IMR-90 (cell line): Measurements from ENCODE around the gene EFNA5. TPM values are rescaled to one million over a fixed set of nuclear protein-coding genes. Genes with fewer than 3 reads are reported as not detected.

ENCODE experiments used
- ATAC-seq: fragments of 200-7000 bp; cut with Tn5 transposase; 2 replicates; pipeline ENCODE4 v1.9.1; 2020; ENCODE audit warnings: low read depth, mild to moderate bottlenecking, moderate library complexity
- BruUV-seq: library from RNA; stranded (reverse); fragments of 400-500 nt; replicated peaks from 2 replicates; lab custom pipeline; 2021; lab: Mats Ljungman, UMichigan
- CTCF ChIA-PET: fragments of 300-600 bp; formaldehyde crosslinking; extraction: SDS; loops from one replicate; lab custom pipeline; 2021; ENCODE audit warnings: antibody characterized with exemption; lab: Yijun Ruan, JAX
- POLR2A ChIA-PET: fragments of 300-600 bp; sonication (Branson Sonifier 250); formaldehyde crosslinking; loops from one replicate; lab custom pipeline; 2022; ENCODE audit warnings: antibody characterized with exemption; ENCODE audit not compliant: unreplicated experiment; lab: Charles Lee
- DNase-seq: peaks from one replicate; pipeline ENCODE4 v3.0.0; 2013
- H2AFZ ChIP-seq: replicated peaks from 2 replicates; pipeline ENCODE3; 2013; ENCODE audit warnings: low read length, mild to moderate bottlenecking; ENCODE audit not compliant: poor library complexity
- H2AK5ac ChIP-seq: 2 replicates; pipeline ENCODE4 v1.6.1; 2013; ENCODE audit warnings: low read depth, low read length, inconsistent platforms
- H2AK9ac ChIP-seq: replicated peaks from 2 replicates; pipeline ENCODE3; 2013; ENCODE audit warnings: mild to moderate bottlenecking, low read depth, low read length, moderate library complexity; ENCODE audit not compliant: poor library complexity
- H2BK120ac ChIP-seq: 2 replicates; pipeline ENCODE4 v1.6.1; 2013; ENCODE audit warnings: low read depth, low read length, inconsistent platforms
- H2BK15ac ChIP-seq: 3 replicates; pipeline ENCODE4 v1.6.1; 2013; ENCODE audit warnings: low read depth, low read length, inconsistent platforms
- H2BK20ac ChIP-seq: 2 replicates; pipeline ENCODE4 v1.6.1; 2013; ENCODE audit warnings: low read depth, mild to moderate bottlenecking, inconsistent platforms, low read length, moderate library complexity
- H2BK5ac ChIP-seq: 2 replicates; pipeline ENCODE4 v1.6.1; 2013; ENCODE audit warnings: mild to moderate bottlenecking, low read depth, low read length, inconsistent platforms; ENCODE audit not compliant: poor library complexity, severe bottlenecking
- H3K14ac ChIP-seq: replicated peaks from 2 replicates; pipeline ENCODE4 v1.6.1; 2013; ENCODE audit warnings: low read depth, low read length, inconsistent platforms
- H3K18ac ChIP-seq: 2 replicates; pipeline ENCODE4 v1.6.1; 2013; ENCODE audit warnings: low read depth, low read length, control low read depth
- H3K23ac ChIP-seq: 2 replicates; pipeline ENCODE4 v1.6.1; 2013; ENCODE audit warnings: low read depth, low read length, inconsistent platforms
- H3K27ac ChIP-seq: 2 replicates; pipeline ENCODE4 v1.5.1; 2013; ENCODE audit warnings: mild to moderate bottlenecking, control low read depth, low read length; ENCODE audit not compliant: insufficient read depth
- H3K27me3 ChIP-seq: 2 replicates; pipeline ENCODE4 v1.6.1; 2013; ENCODE audit warnings: low read length; ENCODE audit not compliant: control insufficient read depth, insufficient read depth
- H3K36me3 ChIP-seq: 2 replicates; pipeline ENCODE4 v1.6.1; 2013; ENCODE audit warnings: low read length, mixed read lengths; ENCODE audit not compliant: control insufficient read depth, insufficient read depth
- H3K4ac ChIP-seq: 2 replicates; pipeline ENCODE4 v1.6.1; 2013; ENCODE audit warnings: low read depth, low read length, inconsistent platforms
- H3K4me1 ChIP-seq: 2 replicates; pipeline ENCODE4 v1.6.1; 2013; ENCODE audit warnings: low read length, mixed read lengths; ENCODE audit not compliant: control insufficient read depth, insufficient read depth
- H3K4me2 ChIP-seq: 2 replicates; pipeline ENCODE4 v1.6.1; 2013; ENCODE audit warnings: low read depth, mild to moderate bottlenecking, control low read depth, low read length, moderate library complexity
- H3K4me3 ChIP-seq: 2 replicates; pipeline ENCODE4 v1.5.1; 2013; ENCODE audit warnings: low read depth, mild to moderate bottlenecking, control low read depth, low read length, moderate library complexity; ENCODE audit not compliant: insufficient read depth
- H3K56ac ChIP-seq: 2 replicates; pipeline ENCODE4 v1.6.1; 2013; ENCODE audit warnings: low read length, inconsistent platforms; ENCODE audit not compliant: insufficient read depth; ENCODE audit errors: extremely low read depth
- H3K79me1 ChIP-seq, 2 experiments: 2 replicates each; pipeline ENCODE4 v1.6.1; 2013; ENCODE audit warnings: low read length in 2 of 2, inconsistent platforms in 1 of 2, low read depth in 1 of 2
- H3K9ac ChIP-seq: 2 replicates; pipeline ENCODE4 v1.6.1; 2013; ENCODE audit warnings: low read depth, low read length, control low read depth
- H3K9me1 ChIP-seq: 2 replicates; pipeline ENCODE4 v1.6.1; 2013; ENCODE audit warnings: low read length, inconsistent platforms; ENCODE audit not compliant: insufficient read depth
- H3K9me3 ChIP-seq: 2 replicates; pipeline ENCODE4 v1.6.1; 2013; ENCODE audit warnings: low read length; ENCODE audit not compliant: control insufficient read depth, insufficient read depth
- H4K20me1 ChIP-seq: 2 replicates; pipeline ENCODE4 v1.6.1; 2013; ENCODE audit warnings: low read length, inconsistent platforms; ENCODE audit not compliant: insufficient read depth
- H4K5ac ChIP-seq: 2 replicates; pipeline ENCODE4 v1.6.1; 2013; ENCODE audit warnings: mild to moderate bottlenecking, low read depth, low read length, control low read depth
- H4K8ac ChIP-seq, 2 experiments: 2 replicates each; pipeline ENCODE4 v1.6.1; 2013; ENCODE audit warnings: low read depth in 2 of 2, low read length in 2 of 2, control low read depth in 1 of 2, inconsistent platforms in 1 of 2
- H4K91ac ChIP-seq: 2 replicates; pipeline ENCODE4 v1.6.1; 2013; ENCODE audit warnings: low read depth, low read length, inconsistent platforms; ENCODE audit not compliant: insufficient read depth
- CEBPB ChIP-seq: IDR thresholded peaks from 2 replicates; pipeline ENCODE4 v1.6.1; 2012; ENCODE audit warnings: low read depth, low read length, improper control_type of control experiment
- MAFK ChIP-seq: IDR thresholded peaks from 2 replicates; pipeline ENCODE4 v1.6.1; 2012; ENCODE audit warnings: low read depth, low read length, improper control_type of control experiment
- WGBS, 2 experiments: methylation state at CpG; one replicate each; pipeline versions ENCODE4 v1.1.5 to v1.1.7; 2013; ENCODE audit warnings: missing lambda C conversion rate in 2 of 2; ENCODE audit not compliant: insufficient read length in 1 of 2; ENCODE audit errors: extremely low coverage in 2 of 2; 5-methylcytosine and 5-hydroxymethylcytosine counted together
- dilution Hi-C: fragments of 300-500 bp; cut with HindIII; formaldehyde crosslinking; loops from one replicate; pipeline ENCODE4 v1.14.3; 2018; ENCODE audit warnings: low sequenced_read_pairs; ENCODE audit not compliant: unreplicated experiment
- in situ Hi-C: fragments of 300-500 bp; cut with MboI; formaldehyde crosslinking; loops from 3 replicates; pipeline ENCODE4 v1.14.3; 2019; ENCODE audit warnings: low sequenced_read_pairs, inconsistent platforms, mixed read lengths
- intact Hi-C: fragments of 100-400 bp; cut with micrococcal nuclease; formaldehyde crosslinking; loops from 2 replicates; pipeline ENCODE4 v1.10.0; 2022
- polyA plus RNA-seq, 3 experiments: library from polyadenylated mRNA; depleted of rRNA; stranded (reverse); fragments of >200 nt; gene quantifications; 2 replicates each; pipeline ENCODE4 v1.2.3, GENCODE V29; 2012; ENCODE audit warnings: low replicate concordance in 1 of 3
- total RNA-seq: library from RNA; depleted of rRNA; stranded (reverse); fragments of >200 nt; gene quantifications from 2 replicates; pipeline ENCODE4 v1.2.3, GENCODE V29; 2012

EFNA5 gene
- total and polyA plus RNA-seq, 2 of the 4 experiments (the other 2 are of a cell fraction): 1.5 to 1.6 TPM

- H3K36me3 ChIP-seq: no peaks in the 10 kb centered on the region
- BruUV-seq: no TSS peak
- no peak overlapping the region for H2BK120ac ChIP-seq
- peaks cover 6% of the 10 kb centered on the region for H3K4me1 ChIP-seq
- H3K27ac ChIP-seq: no peak overlapping the region
- H2BK15ac ChIP-seq: 0 out of 3 replicates have a peak overlapping the region, but pooled peaks have one; percentile 15
- H2BK5ac ChIP-seq: no peak overlapping the region
- no peak overlapping the region for H3K4me2 ChIP-seq
- dilution Hi-C loops: no loop called here
- peak; percentile 36 for DNase-seq
- peak; percentile 62 for ATAC-seq
- POLR2A ChIA-PET: no interaction called here
- no peak overlapping the region for H3K23ac ChIP-seq
- peaks cover 4% of the 10 kb centered on the region; the same call in 1 of the 2 replicates for H3K9me1 ChIP-seq
- H3K56ac ChIP-seq: no peak overlapping the region
- in situ Hi-C loops: no loop called here
- no peak overlapping the region for H3K9ac ChIP-seq
- H3K4ac ChIP-seq: no peak overlapping the region
- no peak overlapping the region for H2AFZ ChIP-seq
- CTCF ChIA-PET: interaction anchor here (0.5 kb wide), 1 partner anchor 72 kb away, joined by 3 read pairs; no protein-coding TSS in a partner anchor
- H3K14ac ChIP-seq: 0 out of 2 replicates have a peak overlapping the region, but pooled peaks have one; percentile 27
- intact Hi-C loops: no loop called here
- H4K20me1 ChIP-seq: no peaks in the 10 kb centered on the region; the same call in 1 of the 2 replicates
- WGBS, 2 experiments: no CpG with 5 or more reads among the region's 4 CpGs
- H4K8ac ChIP-seq: no peak overlapping the region
- H3K27me3 ChIP-seq: no peaks in the 10 kb centered on the region
- no peaks in the 10 kb centered on the region for H3K9me3 ChIP-seq
- H3K18ac ChIP-seq: peak overlapping the region; percentile 76; the same call in 1 of the 2 replicates
- H3K4me3 ChIP-seq: no peak overlapping the region
- H3K79me1 ChIP-seq: 0 out of 4 replicates have a peak, but pooled peaks cover 0 to 3% of the 10 kb centered on the region in 2 experiments
- H4K5ac ChIP-seq: no peak overlapping the region
- H4K91ac ChIP-seq: no peak overlapping the region
- no peak overlapping the region for H2AK9ac ChIP-seq
- no peak overlapping the region for H2AK5ac ChIP-seq
- H2BK20ac ChIP-seq: peak overlapping the region; percentile 13; the same call in 1 of the 2 replicates
- no peak for TF ChIP-seq MAFK
- TF ChIP-seq CEBPB: peak; percentile 55
These were observed 195.8 kb downstream of the EFNA5 start for GRCh38 chr5:107474716-107475489.
